Transverse colon (tissue), 3 donors: ENCODE measurements around the gene SRSF7.

Experiments
- CTCF ChIP-seq, 5 experiments: fragments of 200-600 bp in 3 of 5; fragments of 450-650 bp in 2 of 5; sonication (generic) in 3 of 5; IDR thresholded peaks; 1 replicate in 2 of 5; 2 replicates in 3 of 5; pipeline ENCODE4 v1.5.1; 2016 to 2017; ENCODE audit warnings: antibody characterized with exemption in 5 of 5, inconsistent platforms in 3 of 5, mild to moderate bottlenecking in 2 of 5, moderate library complexity in 1 of 5
- POLR2A ChIP-seq: fragments of 450-650 bp; IDR thresholded peaks from one replicate; pipeline ENCODE4 v1.6.1; 2016; ENCODE audit warnings: antibody characterized with exemption, mild to moderate bottlenecking, moderate library complexity

GRCh38 chr2:38783586-38783985 lies 32.4 kb upstream of the SRSF7 start:
- TF ChIP-seq CTCF (IDR thresholded peaks at IDR 0.05) = no peak
- no peak for TF ChIP-seq POLR2A
